Mucosa of stomach (tissue), 1 donor: ENCODE results near the gene ERBIN.

ENCODE experiments used
- H3K27me3 ChIP-seq: one replicate; pipeline ENCODE4 v1.7.0; 2013; ENCODE audit warnings: mild to moderate bottlenecking, low read length; ENCODE audit not compliant: control insufficient read depth, insufficient read depth
- H3K36me3 ChIP-seq: one replicate; pipeline ENCODE4 v1.7.0; 2013; ENCODE audit warnings: low read length; ENCODE audit not compliant: control insufficient read depth, insufficient read depth
- H3K4me1 ChIP-seq: one replicate; pipeline ENCODE4 v1.7.0; 2013; ENCODE audit warnings: mild to moderate bottlenecking, low read length; ENCODE audit not compliant: control insufficient read depth, insufficient read depth
- H3K4me3 ChIP-seq: one replicate; pipeline ENCODE4 v1.7.0; 2013; ENCODE audit warnings: low read length
- H3K9ac ChIP-seq: one replicate; pipeline ENCODE4 v1.7.0; 2013; ENCODE audit warnings: mild to moderate bottlenecking, low read length, moderate library complexity
- H3K9me3 ChIP-seq: one replicate; pipeline ENCODE4 v1.7.0; 2013; ENCODE audit warnings: mild to moderate bottlenecking, low read length, moderate library complexity; ENCODE audit not compliant: control insufficient read depth
- donor health status: Pancreatic carcinoma.

Gene ERBIN

DNA sequence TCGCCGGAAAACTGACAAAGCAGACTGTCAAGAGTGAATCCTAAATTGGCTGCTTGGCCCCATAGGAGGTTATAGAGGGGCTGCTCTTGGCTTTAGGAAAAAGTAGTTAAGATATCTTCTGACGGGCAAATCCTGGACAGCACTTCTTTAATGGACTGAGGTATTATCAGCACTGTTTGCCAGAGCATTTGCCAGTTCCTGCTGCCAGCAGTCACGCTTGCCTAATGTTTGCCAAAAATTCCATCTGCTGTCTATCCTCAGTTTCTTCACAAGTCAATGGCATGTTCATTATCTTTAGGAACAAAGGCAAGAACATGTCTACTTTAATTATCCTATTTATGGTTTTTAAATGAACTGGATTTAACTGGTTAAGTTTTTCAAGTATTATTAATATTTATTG is 191.9 kb downstream of the ERBIN start:
- Histone ChIP-seq H3K4me1 (no peaks in the 10 kb centered on the region), H3K9me3 (no peaks in the 10 kb centered on the region), H3K27me3 (no peaks in the 10 kb centered on the region), H3K4me3 (no peak overlapping the region), H3K36me3 (no peaks in the 10 kb centered on the region), H3K9ac (no peak overlapping the region)

- H3K9me3 ChIP-seq: no peaks in the 10 kb centered on the region
- no peak overlapping the region for H3K4me3 ChIP-seq
- no peaks in the 10 kb centered on the region for H3K4me1 ChIP-seq
- H3K9ac ChIP-seq: no peak overlapping the region
- no peaks in the 10 kb centered on the region for H3K36me3 ChIP-seq
- no peaks in the 10 kb centered on the region for H3K27me3 ChIP-seq
Measured at GRCh38 chr5:66122379-66123034, 196.1 kb downstream of the ERBIN start.

DNA sequence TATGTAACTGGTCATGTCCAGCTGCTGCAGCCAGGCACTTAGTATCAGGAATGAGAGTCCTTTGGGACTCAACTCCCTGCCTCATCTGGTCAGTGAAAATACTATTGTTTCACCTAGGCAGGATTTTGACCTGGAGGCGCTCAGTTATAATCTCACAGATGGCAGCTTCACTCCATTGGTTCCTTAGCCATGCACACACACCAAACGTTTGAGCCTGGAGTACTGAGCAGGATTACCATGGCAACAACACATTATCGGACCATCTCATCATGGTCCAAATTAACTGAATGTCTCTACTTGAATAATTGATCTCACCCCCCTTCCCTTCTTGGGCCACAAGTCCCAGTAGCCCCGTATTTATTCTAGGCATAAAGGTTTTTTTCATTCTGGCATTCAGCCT is 202.8 kb downstream of the ERBIN start:
- no peaks in the 10 kb centered on the region for H3K9me3 ChIP-seq
- H3K4me3 ChIP-seq: no peak overlapping the region
- no peaks in the 10 kb centered on the region for H3K4me1 ChIP-seq
- no peaks in the 10 kb centered on the region for H3K27me3 ChIP-seq
- H3K36me3 ChIP-seq: no peaks in the 10 kb centered on the region
- H3K9ac ChIP-seq: no peak overlapping the region

GRCh38 chr5:66130493-66130892 is 204.1 kb downstream of the ERBIN start:
- Histone ChIP-seq H3K27me3 (no peaks in the 10 kb centered on the region), H3K36me3 (no peaks in the 10 kb centered on the region), H3K4me3 (no peak overlapping the region), H3K4me1 (no peaks in the 10 kb centered on the region), H3K9me3 (no peaks in the 10 kb centered on the region), H3K9ac (no peak overlapping the region)
